GM18502 (cell line): ENCODE measurements around the gene MCHR1.
"Not testable (repeated sequence)": the region's sequence is repeated elsewhere in the genome, so short reads cannot be mapped to it uniquely, and the experiment has no call there.

Experiments used
- ATAC-seq: cut with Tn5 transposase; IDR thresholded peaks from one replicate; pipeline ENCODE4 v1.9.1; 2021; ENCODE audit warnings: mild to moderate bottlenecking; ENCODE audit not compliant: unreplicated experiment, poor library complexity

MCHR1 gene

DNA sequence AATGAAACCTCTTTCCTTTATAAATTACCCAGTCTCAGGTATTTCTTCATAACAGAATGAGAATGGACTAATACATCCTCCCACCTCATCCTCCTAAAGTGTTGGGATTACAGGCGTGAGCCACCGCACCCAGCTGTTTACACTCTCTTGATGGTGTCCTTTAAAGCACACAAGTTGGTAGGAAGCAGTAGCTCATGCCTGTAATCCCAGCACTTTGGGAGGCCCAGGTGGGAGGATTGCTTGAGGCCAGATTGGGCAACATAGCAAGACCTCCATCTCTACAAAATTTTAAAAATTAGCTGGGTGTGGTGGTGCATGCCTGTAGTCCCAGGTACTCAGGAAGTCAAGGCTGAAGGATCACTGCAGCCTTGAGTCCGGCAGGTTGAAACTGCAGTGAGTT lies 23.3 kb upstream of the MCHR1 start:
- ATAC-seq: not testable (repeated sequence)

GRCh38 chr22:40656651-40657050 lies 22.6 kb upstream of the MCHR1 start:
- ATAC-seq: not testable (repeated sequence)

- ATAC-seq: no peak
Measured at GRCh38 chr22:40659166-40659565, 20.1 kb upstream of the MCHR1 start.

DNA sequence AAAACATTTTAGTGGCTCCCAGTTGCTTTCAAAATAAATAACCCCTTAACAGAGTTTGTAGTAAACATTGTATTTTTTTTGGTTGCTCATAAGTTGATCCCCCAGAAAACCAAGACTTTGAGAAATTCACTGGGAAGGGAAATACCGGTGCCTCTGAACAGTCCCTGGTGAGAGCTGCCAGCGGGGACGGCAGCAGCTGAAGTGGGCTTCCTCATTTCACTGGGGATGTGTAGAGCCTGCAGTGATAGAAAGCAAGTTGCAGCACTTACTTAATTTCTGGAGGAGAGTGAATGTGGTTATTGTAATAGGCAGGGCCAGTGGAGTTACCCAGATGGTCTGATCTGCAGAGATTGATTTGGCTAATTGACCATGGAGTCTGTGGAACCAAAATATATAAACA lies 18.6 kb upstream of the MCHR1 start:
- ATAC-seq: no peak

- ATAC-seq: no peak
Measured at GRCh38 chr22:40661671-40662070, 17.6 kb upstream of the MCHR1 start.

DNA sequence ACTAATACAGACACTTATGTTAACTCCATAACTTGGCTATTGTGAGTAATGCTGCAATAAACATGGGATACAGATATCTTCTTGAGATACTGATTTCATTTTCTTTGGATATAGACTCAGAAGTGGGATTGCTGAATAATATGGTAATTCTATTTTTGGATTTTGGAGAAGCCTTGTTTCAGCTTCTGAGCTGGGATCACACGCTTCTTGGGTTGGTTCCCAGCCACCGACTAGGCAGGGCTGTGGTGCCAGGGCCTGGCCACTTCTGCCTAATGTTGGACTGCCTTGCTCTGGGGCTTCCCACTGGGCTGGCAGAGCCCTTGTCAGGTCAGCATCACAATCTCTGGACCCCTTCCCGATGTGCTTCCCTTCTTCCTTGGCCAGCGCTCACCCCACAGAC lies 14.0 kb upstream of the MCHR1 start:
- ATAC-seq: no peak

GRCh38 chr22:40666151-40666848 lies 13.0 kb upstream of the MCHR1 start:
- ATAC-seq: no peak

- no peak for ATAC-seq
Measured at GRCh38 chr22:40668611-40669411, 10.5 kb upstream of the MCHR1 start.

GRCh38 chr22:40670058-40670457 lies 9.2 kb upstream of the MCHR1 start:
- ATAC-seq: no peak

DNA sequence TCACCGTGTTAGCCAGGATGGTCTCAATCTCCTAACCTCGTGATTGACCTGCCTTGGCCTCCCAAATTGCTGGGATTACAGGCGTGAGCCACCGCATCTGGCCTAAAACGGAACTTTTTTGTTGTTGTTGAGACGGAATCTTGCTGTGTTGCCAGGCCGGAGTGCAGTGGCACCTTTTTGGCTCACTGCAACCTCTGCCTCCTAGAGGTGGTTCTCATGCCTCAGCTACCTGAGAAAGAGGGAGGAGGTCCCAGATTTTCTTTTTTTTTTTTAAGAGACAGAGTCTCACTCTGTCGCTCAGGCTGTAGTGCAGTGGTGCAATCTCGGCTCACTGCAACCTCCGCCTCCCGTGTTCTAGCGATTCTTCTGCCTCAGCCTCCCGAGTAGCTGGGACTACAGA lies 7.9 kb upstream of the MCHR1 start:
- ATAC-seq: no peak

- no peak for ATAC-seq
Measured at GRCh38 chr22:40671796-40672360, 7.4 kb upstream of the MCHR1 start.

DNA sequence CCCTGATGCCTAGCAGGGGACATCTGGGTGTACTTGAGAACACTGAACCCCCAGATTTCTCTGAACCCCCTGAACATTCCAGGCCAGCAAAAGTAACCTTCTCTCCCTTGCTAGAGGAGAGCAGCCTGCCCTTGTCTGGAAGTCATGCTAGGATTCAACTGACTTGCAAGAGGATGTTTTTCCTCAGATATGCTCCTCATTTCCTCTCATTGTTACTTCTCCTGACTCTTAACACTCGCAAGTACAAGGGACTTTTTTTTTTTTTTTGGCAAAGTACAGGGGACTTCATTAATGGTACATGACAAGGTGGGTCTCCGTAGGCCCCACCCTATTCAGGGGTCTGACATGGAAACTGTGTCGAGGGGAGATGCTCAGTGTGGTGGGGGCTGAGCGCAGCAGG lies 6.3 kb upstream of the MCHR1 start:
- no peak for ATAC-seq

DNA sequence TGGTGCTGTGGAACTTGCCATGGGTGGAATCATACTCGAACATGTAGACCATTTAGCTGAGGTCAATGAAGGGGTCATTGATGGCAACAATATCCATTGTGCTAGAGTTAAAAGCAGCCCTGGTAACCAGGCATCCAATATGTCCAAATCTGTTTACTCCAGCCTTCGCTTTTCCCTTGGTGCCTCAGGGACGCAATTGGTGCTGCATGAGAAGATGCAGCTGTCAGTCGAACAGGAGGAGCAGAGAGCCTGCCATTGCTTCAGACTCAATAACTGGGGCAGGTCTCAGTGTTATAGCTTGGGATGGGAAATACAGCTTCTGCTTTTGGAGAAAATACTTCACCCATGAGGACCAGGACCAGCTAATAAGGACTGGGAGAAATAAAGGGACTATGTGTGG lies 5.0 kb upstream of the MCHR1 start:
- ATAC-seq: no peak

DNA sequence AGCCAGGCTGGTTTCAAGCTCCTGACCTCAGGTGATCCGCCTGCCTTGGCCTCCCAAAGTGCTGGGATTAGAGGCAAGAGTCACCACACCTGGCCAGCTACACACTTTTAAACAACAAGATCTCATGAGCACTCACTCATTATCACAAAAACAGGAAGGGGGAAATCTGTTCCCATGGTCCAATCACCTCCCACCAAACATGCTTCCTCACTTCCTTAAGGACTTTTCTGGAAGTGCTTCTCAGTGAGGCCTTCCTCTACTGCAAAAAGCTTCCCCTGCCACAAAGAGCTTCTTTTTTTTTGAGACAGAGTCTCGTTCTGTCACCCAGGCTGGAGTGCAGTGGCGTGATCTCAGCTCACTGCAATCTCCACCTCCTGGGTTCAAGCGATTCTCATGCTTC lies 3.1 kb upstream of the MCHR1 start:
- not testable (repeated sequence) for ATAC-seq

GRCh38 chr22:40676644-40677043 lies 2.6 kb upstream of the MCHR1 start:
- no peak for ATAC-seq

DNA sequence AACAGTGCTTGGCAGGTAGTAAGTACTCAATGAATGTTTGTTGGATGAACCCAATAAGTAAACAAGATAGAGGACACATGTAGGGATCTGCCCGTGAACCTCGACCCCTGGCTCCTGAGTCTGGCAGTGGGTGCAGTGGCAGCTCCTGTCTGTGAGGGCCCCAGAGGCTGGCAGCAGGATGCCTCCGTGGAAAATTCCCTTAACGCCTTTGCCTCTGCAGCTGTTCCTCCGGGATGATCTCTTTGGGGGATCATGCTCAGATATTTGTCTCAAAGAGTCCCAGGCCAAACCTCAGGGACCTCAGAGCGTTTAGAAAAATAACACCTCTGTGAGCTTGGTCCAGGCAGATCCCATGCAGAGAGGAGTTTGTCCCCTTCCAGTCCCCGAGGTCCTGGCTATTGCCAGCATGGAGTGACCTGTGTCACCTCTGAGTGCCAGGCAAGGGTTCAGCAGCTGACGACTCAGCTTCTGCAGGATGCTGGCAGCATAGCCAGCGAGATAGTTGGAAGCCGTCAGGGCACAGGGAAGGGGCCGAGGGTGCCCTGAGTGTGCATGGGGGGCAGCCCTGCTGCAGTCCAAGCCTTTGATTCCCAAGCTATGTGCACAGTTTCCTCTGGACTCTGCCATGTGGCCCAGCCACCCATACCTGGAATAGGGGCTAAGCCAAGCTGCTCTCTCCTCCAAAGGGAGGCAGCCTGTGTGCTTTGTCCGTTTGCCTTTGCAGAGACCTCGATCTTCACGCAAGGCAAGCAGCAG lies 613 bp upstream of the MCHR1 start:
- ATAC-seq: no peak

- ATAC-seq: no peak
Measured at GRCh38 chr22:40679964-40680818, 907 bp downstream of the MCHR1 start.

DNA sequence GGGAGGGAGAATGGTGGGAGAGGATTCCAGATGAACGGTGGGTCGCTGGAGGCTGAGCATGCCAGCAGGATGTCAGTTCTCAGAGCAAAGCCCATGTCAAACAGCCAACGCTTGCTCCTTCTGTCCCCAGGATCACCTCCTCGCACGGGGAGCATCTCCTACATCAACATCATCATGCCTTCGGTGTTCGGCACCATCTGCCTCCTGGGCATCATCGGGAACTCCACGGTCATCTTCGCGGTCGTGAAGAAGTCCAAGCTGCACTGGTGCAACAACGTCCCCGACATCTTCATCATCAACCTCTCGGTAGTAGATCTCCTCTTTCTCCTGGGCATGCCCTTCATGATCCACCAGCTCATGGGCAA lies 1.5 kb downstream of the MCHR1 start:
- ATAC-seq: no peak

DNA sequence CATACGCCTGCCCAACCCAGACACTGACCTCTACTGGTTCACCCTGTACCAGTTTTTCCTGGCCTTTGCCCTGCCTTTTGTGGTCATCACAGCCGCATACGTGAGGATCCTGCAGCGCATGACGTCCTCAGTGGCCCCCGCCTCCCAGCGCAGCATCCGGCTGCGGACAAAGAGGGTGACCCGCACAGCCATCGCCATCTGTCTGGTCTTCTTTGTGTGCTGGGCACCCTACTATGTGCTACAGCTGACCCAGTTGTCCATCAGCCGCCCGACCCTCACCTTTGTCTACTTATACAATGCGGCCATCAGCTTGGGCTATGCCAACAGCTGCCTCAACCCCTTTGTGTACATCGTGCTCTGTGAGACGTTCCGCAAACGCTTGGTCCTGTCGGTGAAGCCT lies 2.2 kb downstream of the MCHR1 start:
- no peak for ATAC-seq

GRCh38 chr22:40684728-40685127 lies 5.4 kb downstream of the MCHR1 start:
- ATAC-seq: no peak
